GM19463 (cell line): ENCODE results near the gene MAGEB1.

Experiments
- ATAC-seq: cut with Tn5 transposase; IDR thresholded peaks from one replicate; pipeline ENCODE4 v1.9.1; 2021; ENCODE audit warnings: mild to moderate bottlenecking, moderate library complexity; ENCODE audit not compliant: unreplicated experiment

MAGEB1 gene

GRCh38 chrX:30246769-30247489, at the start of gene MAGEB1:
MAGEB1 (plus strand) TSS chrX:30247146; CDS start chrX:30250494, 3,348 bp downstream.
- no peak for ATAC-seq

GRCh38 chrX:30212172-30212571, 34.8 kb upstream of the MAGEB1 start:
- no peak for ATAC-seq

- no peak for ATAC-seq
Observed at GRCh38 chrX:30215357-30215843, 31.5 kb upstream of the MAGEB1 start, which contains the start of gene MAGEB2. MAGEB2 (plus strand) TSS chrX:30215563; CDS start chrX:30218581, 3,018 bp downstream.

- ATAC-seq, result no peak
Observed at GRCh38 chrX:30217465-30217864, 29.5 kb upstream of the MAGEB1 start.

- no peak for ATAC-seq
Observed at GRCh38 chrX:30219372-30219771, 27.6 kb upstream of the MAGEB1 start.

- ATAC-seq, result no peak
Observed at GRCh38 chrX:30220661-30221060, 26.3 kb upstream of the MAGEB1 start.

- ATAC-seq, result no peak
Observed at GRCh38 chrX:30224536-30224935, 22.4 kb upstream of the MAGEB1 start.

GRCh38 chrX:30228526-30228925, 18.4 kb upstream of the MAGEB1 start:
- ATAC-seq, result no peak

GRCh38 chrX:30230395-30230794, 16.6 kb upstream of the MAGEB1 start, which contains the start of gene MAGEB3:
MAGEB3 (plus strand) TSS chrX:30230657; CDS start chrX:30235925, 5,268 bp downstream.
- no peak for ATAC-seq

GRCh38 chrX:30241724-30242415, 5.1 kb upstream of the MAGEB1 start, which contains the start of gene MAGEB4:
MAGEB4 (plus strand) TSS chrX:30242000; CDS start chrX:30242136, 136 bp downstream.
- peak; percentile 43 for ATAC-seq

- peak; percentile 79 for ATAC-seq
Observed at GRCh38 chrX:30248854-30249253, 1.9 kb downstream of the MAGEB1 start.

GRCh38 chrX:30253257-30253656, 6.3 kb downstream of the MAGEB1 start:
- ATAC-seq, result peak; percentile 48

GRCh38 chrX:30259927-30260326, 13.0 kb downstream of the MAGEB1 start:
- no peak for ATAC-seq

GRCh38 chrX:30261012-30261411, 14.1 kb downstream of the MAGEB1 start:
- no peak for ATAC-seq

GRCh38 chrX:30262763-30263162, 15.8 kb downstream of the MAGEB1 start:
- no peak for ATAC-seq

GRCh38 chrX:30270639-30271038, 23.7 kb downstream of the MAGEB1 start:
- ATAC-seq, result no peak

- no peak for ATAC-seq
Observed at GRCh38 chrX:30275498-30275897, 28.6 kb downstream of the MAGEB1 start.

GRCh38 chrX:30278365-30278764, 31.4 kb downstream of the MAGEB1 start:
- ATAC-seq, result no peak

GRCh38 chrX:30280428-30280827, 33.5 kb downstream of the MAGEB1 start:
- ATAC-seq, result no peak

- no peak for ATAC-seq
Observed at GRCh38 chrX:30282527-30282926, 35.6 kb downstream of the MAGEB1 start.

- peak; percentile 49 for ATAC-seq
Observed at GRCh38 chrX:30283456-30284200, 36.7 kb downstream of the MAGEB1 start.
